Kidney (tissue), 22 donors: ENCODE measurements around the gene GPR61. TPM values are rescaled to one million over a fixed set of nuclear protein-coding genes. Genes with fewer than 3 reads are reported as not detected.

Source experiments
- DNase-seq, 5 donors: peaks; one replicate each; pipeline ENCODE4 v3.0.0-alpha.2; 2013 to 2020
- FAIRE-seq: peaks from 2 replicates; lab custom pipeline; 2012; peaks lifted over from hg19 to GRCh38; lab: Jason Lieb, UNC
- H3K27ac ChIP-seq, 2 donors: one replicate each; pipeline ENCODE4 v1.7.0; 2013; ENCODE audit warnings: low read depth in 2 of 2, low read length in 2 of 2, inconsistent platforms in 1 of 2
- H3K27me3 ChIP-seq: one replicate; pipeline ENCODE4 v1.7.1; 2013; ENCODE audit warnings: low read length, inconsistent platforms; ENCODE audit not compliant: control insufficient read depth, insufficient read depth
- H3K36me3 ChIP-seq, 3 donors: one replicate each; pipeline versions ENCODE4 v1.7.0 to v1.7.1; 2013; ENCODE audit warnings: low read length in 3 of 3, control low read depth in 1 of 3, inconsistent platforms in 1 of 3; ENCODE audit not compliant: insufficient read depth in 3 of 3, control insufficient read depth in 2 of 3
- H3K4me1 ChIP-seq, 3 donors: one replicate each; pipeline versions ENCODE4 v1.7.0 to v1.7.1; 2013; ENCODE audit warnings: low read length in 3 of 3, inconsistent platforms in 1 of 3, low read depth in 1 of 3; ENCODE audit not compliant: control insufficient read depth in 2 of 3, insufficient read depth in 2 of 3
- H3K4me3 ChIP-seq, 3 donors: one replicate each; pipeline versions ENCODE4 v1.7.0 to v1.8.1; 2013; ENCODE audit warnings: low read length in 3 of 3, control low read depth in 1 of 3, inconsistent platforms in 1 of 3
- H3K9ac ChIP-seq, 3 donors: one replicate each; pipeline versions ENCODE4 v1.7.0 to v1.7.1; 2013; ENCODE audit warnings: low read length in 3 of 3, control low read depth in 1 of 3, inconsistent platforms in 1 of 3
- H3K9me3 ChIP-seq, 3 donors: one replicate each; pipeline versions ENCODE4 v1.7.0 to v1.7.1; 2013; ENCODE audit warnings: low read length in 3 of 3, control low read depth in 1 of 3, inconsistent platforms in 1 of 3; ENCODE audit not compliant: control insufficient read depth in 2 of 3, insufficient read depth in 1 of 3
- CTCF ChIP-seq: IDR thresholded peaks from 3 replicates; pipeline ENCODE4 v1.5.1; 2012; ENCODE audit warnings: mild to moderate bottlenecking, moderate library complexity, borderline replicate concordance; ENCODE audit not compliant: insufficient read depth; ENCODE audit errors: extremely low read depth
- intact Hi-C: fragments of 100-400 bp; cut with DNase I; formaldehyde crosslinking; loops from one replicate; pipeline ENCODE4 v1.11.1; 2022
- long read RNA-seq, 10 donors: library from polyadenylated mRNA in 1 of 10; unstranded in 1 of 10; transcript quantifications; one replicate each; pipeline ENCODE4 v2.0.0 and lab custom pipeline, GENCODE V29; 2021 to 2026
- polyA plus RNA-seq: library from polyadenylated mRNA; stranded (reverse); fragments of 350-450 nt; fragmentation: Illumina TruSeq; extraction: RNeasy Lipid Tissue Mini Kit (QIAGEN cat#74804); gene quantifications from one replicate; pipeline ENCODE4 v1.2.3, GENCODE V29; 2014; ENCODE audit warnings: low read depth, low replicate concordance; ENCODE audit not compliant: insufficient read depth
- total RNA-seq: library from RNA; stranded (reverse); fragmentation: NEBNext Ultra II Directional; extraction: Animal tissue kit (Norgen Biotek cat#: 25700); gene quantifications from one replicate; pipeline ENCODE4 v1.2.1, GENCODE V29; 2021
- donor health status: control.
- donor health status: control.
- donor health status: control.
- donor health status: control.
- donor health status: control.
- donor health status: DM: yes; HTN: yes; CAD: no.
- donor health status: Normal renal cell carcinoma (clear cell type).

Gene GPR61
- not detected for total RNA-seq
- not detected for polyA plus RNA-seq
- long read RNA-seq, donor 1 = 0 reads
- long read RNA-seq, donor 2 = 0 reads
- long read RNA-seq, donor 3 = 0 reads
- long read RNA-seq, donor 4 = 0 reads
- long read RNA-seq, donor 5 = 0 reads
- long read RNA-seq, donor 6 = 0 reads
- long read RNA-seq, donor 7 = 0 reads
- long read RNA-seq, donor 8 = 0 reads
- long read RNA-seq, donor 9 = 0 reads
- long read RNA-seq, donor 10 = 0 reads

- intact Hi-C loops = loop anchor here (10.0 kb wide), 1 partner anchor 85 kb away; no protein-coding TSS in a partner anchor
- no peaks in the 10 kb centered on the region for H3K9me3 ChIP-seq
- no peak within 1 kb of the TSS for H3K9ac ChIP-seq
- DNase-seq (peak in 1 of 5 donors; percentile 32), FAIRE-seq (no peak)
- H3K27ac ChIP-seq = no peak within 1 kb of the TSS
- no peaks in the 10 kb centered on the region for H3K36me3 ChIP-seq
- H3K4me1 ChIP-seq = no peaks in the 10 kb centered on the region
- H3K27me3 ChIP-seq = no peaks in the 10 kb centered on the region
- no peak for TF ChIP-seq CTCF
- no peak within 1 kb of the TSS for H3K4me3 ChIP-seq
Measured at GRCh38 chr1:109539676-109540075, at the start of gene GPR61. Gene GPR61 (plus strand): TSS chr1:109539872. CDS start chr1:109543023, 3,151 bp downstream.

GRCh38 chr1:109490029-109490933, 49.4 kb upstream of the GPR61 start:
- H3K36me3 ChIP-seq = peaks cover 0 to 4% (median 0%) of the 10 kb centered on the region in 3 donors
- no peak overlapping the region for H3K27ac ChIP-seq
- intact Hi-C loops = loop anchor here (5.0 kb wide), 1 partner anchor 42 kb away; no protein-coding TSS in a partner anchor
- H3K4me1 ChIP-seq = peaks cover 0 to 12% (median 4%) of the 10 kb centered on the region in 3 donors
- H3K4me3 ChIP-seq = no peak overlapping the region
- peak; percentile 80 for TF ChIP-seq CTCF
- H3K9me3 ChIP-seq = no peaks in the 10 kb centered on the region
- H3K27me3 ChIP-seq = no peaks in the 10 kb centered on the region
- FAIRE-seq (no peak), DNase-seq (peak in 4 of 5 donors; percentile 60 to 81 (median 72))
- H3K9ac ChIP-seq = no peak overlapping the region

GRCh38 chr1:109490934-109491302, 48.8 kb upstream of the GPR61 start:
- peaks cover 0 to 11% (median 4%) of the 10 kb centered on the region in 3 donors for H3K4me1 ChIP-seq
- H3K9me3 ChIP-seq = no peaks in the 10 kb centered on the region
- no peak for TF ChIP-seq CTCF
- H3K27ac ChIP-seq = no peak overlapping the region
- FAIRE-seq = no peak
- no peak overlapping the region for H3K4me3 ChIP-seq
- H3K27me3 ChIP-seq = no peaks in the 10 kb centered on the region
- H3K9ac ChIP-seq = no peak overlapping the region
- intact Hi-C loops = loop anchor here (5.0 kb wide), 1 partner anchor 41 kb away; no protein-coding TSS in a partner anchor
- H3K36me3 ChIP-seq = peaks cover 0 to 6% (median 0%) of the 10 kb centered on the region in 3 donors
- DNase-seq = no peak
